GM18870 (cell line): Measurements from ENCODE around the gene CHST11.

Source experiments
- ATAC-seq: cut with Tn5 transposase; IDR thresholded peaks from one replicate; pipeline ENCODE4 v1.9.1; 2021; ENCODE audit warnings: moderate library complexity; ENCODE audit not compliant: unreplicated experiment

CHST11 gene

DNA sequence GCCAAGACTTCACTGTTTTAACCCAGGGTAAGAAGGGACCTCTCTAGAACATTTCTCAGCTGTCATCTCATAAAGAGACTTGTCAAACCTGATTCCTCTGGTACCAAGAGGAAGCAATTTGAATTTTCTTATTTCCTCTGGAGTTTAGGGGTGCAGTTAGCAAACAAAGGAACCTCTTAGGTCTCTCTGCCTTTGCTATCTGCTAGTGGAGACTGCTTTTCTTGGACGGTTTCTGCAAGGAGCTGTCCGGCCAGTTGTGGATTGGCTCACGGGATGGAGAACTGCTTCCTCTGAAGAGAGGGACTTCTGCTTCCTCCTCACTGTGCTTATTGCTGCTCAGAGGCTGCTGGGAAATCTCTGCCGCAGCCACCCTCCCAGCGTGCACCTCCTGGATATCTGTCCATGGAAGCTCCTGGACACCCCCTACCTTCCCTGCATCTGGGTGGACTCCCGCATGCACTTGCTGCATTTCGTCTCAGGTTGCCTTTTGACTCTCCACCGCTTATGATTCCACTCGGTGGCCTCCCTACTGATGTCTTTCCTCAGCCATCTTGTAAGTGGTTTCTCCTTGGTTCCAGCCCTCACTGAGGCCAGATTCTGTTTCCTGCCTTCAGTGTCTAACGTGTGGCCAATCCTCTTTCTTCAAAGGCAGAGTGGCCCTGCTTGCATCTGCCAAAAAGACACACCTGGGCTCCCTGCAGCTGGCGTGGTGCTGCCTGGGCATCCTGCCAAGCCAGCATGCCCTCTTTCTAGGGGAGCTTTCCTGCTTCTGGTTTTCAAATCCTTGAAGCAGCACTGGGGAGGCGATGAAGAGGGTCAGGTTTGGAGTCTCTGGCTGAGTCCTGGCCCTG, 187.3 kb downstream of the CHST11 start:
- no peak for ATAC-seq

- no peak for ATAC-seq
These were observed 192.0 kb downstream of the CHST11 start for GRCh38 chr12:104648756-104649155.

GRCh38 chr12:104649217-104649824, 192.6 kb downstream of the CHST11 start:
- ATAC-seq, result no peak

DNA sequence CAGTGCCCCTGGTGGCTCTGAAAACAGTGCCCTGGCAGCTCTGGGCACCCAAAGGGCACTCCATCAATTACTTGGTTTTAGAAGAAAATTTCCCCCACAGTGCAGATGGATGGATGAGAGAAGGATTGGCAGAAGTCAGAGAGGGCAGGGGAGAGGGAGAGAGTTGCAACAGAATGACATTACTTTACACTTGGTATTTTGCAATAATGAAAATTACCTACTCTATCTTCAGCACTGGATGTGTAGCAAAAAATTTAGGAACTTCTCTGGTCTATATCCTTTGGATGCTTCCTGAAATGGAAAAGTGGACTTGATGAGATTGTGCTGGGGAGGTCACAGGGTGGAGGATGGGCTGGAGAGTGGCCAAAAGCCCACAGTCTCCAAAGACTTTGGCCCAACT, 193.2 kb downstream of the CHST11 start:
- ATAC-seq, result no peak

DNA sequence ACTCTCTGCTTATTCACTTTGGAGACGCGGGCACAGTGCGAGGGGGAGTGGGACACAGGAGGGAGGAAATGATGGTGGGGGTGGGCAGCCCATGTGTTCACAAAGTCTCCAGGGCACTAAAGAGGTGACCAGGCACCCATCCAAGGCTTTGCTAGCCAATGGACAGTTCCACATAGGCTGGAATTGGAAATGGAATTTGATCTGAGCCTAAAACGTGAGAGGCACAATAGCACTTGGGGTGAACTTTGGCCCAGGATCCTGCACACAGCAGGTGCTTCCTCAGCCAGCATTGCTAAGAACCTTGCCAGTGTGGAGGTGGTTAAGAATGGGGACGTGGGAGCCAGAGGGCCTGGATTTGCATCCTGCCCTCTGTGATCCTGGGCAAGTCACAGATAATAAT, 193.8 kb downstream of the CHST11 start:
- ATAC-seq, result no peak

DNA sequence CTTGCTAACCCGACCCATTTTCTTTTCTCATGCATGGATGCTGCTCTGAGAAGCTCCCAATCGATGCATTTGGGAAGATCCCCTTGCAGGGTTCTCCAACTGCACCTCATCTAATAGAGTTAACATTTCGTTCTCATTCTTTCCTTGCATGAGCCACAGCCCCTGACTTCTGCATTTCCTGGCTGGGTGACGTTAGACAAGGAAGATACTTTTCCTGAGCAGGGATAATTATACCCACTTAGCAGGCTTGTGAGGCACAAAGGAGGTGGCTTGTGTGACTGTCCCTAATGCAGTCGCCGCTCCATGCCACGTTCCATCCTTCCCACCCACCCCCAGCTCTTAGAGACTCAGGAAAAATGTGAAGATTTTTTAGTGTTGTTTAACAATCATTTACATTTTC, 195.1 kb downstream of the CHST11 start:
- no peak for ATAC-seq

GRCh38 chr12:104652358-104652757, 195.6 kb downstream of the CHST11 start:
- no peak for ATAC-seq

DNA sequence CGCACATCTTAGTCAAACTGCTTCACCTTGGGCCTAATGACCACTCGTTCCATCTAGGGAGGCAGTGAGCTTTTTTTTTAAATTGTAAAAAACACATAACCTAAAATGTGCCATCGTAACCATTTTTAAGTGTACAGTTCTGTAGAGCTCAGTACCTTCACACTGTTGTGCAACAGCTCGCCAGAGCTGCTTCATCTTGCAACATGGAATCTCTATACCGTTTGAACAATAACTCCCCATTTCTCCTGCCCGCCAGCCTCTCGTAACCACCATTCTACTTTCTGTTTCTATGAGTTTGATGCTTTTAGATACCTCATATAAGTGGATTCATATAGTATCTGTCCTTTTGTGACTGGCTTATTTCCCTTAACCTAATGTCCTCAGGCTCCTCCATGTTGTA, 196.2 kb downstream of the CHST11 start:
- ATAC-seq, result no peak

DNA sequence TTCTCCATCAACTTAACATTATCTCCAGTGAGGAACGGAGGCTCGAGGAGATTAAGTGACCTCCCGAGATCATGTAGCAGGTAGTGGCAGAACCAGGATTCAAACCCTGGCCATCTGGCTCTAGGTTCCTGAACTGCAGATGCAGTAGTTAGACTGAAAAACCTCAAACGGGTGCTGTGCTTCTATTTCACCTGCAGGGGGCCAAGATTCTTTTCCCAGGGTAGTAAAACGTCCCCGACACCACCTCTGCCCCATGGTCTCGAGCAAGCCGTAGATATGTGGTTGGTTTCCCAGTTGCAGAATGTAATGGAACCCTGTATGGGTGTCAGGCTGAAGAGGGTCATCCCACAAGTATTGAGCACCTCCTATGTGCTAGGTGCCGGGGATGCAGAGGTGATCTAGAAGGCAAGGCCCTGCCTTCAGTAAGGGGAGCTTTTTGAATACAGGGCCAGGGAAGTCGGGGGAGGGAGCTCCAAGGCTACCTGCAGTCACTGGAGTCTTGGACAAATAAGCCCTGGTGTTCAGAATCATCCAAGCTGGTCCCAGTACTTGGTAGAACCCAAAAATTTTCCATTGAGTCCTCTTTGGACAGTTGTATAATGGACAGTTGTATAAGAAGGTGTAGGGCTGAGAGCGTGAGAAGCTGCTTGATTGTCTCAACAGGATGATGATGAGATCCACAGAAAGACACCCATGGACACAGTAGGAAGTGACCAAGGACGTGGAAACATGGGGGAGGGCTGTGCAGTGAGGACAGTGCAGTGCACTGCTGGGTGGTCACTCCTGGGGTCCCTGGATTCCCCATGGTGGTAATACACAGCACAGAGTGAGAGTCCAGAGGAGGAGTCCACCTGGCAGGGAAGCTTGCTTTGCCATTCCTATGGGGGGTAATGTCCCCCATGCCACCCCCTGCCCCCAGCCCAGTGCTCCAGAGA, 197.2 kb downstream of the CHST11 start:
- ATAC-seq, result no peak

GRCh38 chr12:104654665-104655609, 198.2 kb downstream of the CHST11 start:
- ATAC-seq, result no peak

DNA sequence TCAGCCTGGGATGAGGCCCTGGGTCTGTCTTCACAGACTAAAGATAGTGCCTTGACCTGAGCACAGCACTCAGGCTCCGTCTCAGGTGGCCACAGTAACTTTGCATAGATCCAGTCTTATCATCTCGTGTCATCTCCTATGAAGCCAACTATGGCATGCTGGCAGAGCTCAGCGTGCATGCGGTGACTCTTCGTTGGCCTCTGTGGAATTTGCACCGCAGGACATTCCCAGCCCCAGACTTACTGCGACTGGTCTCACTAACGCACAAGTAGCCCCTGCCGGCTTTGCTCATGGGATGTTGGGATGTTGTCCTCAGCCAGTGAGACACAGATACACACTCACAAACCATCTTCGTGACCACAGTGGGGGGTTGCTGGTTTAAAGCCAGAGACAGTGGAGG, 199.6 kb downstream of the CHST11 start:
- ATAC-seq, result no peak

GRCh38 chr12:104656921-104657320, 200.2 kb downstream of the CHST11 start:
- no peak for ATAC-seq

- no peak for ATAC-seq
These were observed 201.2 kb downstream of the CHST11 start for GRCh38 chr12:104657726-104658484.

GRCh38 chr12:104659058-104659457, 202.3 kb downstream of the CHST11 start:
- ATAC-seq, result no peak

DNA sequence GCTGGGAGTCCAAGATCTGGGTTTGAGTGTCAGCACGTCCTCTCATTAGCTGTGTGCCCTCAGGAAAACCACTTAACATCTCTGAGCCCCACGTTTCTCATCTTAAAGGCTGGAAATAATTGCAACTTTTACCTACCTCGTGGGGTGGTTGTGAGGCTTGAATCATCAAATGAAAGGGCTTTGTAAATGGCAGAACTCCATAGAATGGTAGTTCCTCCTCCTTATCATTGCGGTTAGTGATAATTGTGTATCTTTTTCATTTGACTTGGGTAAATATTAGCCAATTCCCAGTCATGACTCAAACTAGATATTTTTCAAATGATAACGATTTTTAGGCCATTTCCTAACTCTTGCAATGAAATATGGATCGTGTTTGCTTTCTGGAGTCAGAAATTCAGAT, 205.5 kb downstream of the CHST11 start:
- no peak for ATAC-seq

GRCh38 chr12:104662908-104663307, 206.2 kb downstream of the CHST11 start:
- ATAC-seq, result no peak

DNA sequence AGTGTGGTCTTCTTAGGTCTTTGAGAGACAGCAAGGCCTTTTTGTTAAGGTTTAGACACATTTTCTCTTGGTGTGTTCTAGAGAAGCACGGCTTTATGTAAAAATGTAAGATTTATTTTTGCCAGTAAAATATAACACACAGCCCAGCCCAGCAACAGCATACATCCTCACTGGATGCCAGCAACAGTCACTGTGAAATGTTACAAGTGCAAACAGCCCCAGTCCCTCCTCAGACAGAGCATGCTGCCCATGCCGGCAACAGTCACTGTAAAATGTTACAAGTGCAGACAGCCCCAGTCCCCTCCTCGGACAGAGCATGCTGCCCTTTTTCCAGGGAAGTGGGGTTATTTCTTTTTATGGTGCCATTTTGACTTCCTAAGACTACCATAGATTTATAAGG, 207.6 kb downstream of the CHST11 start:
- no peak for ATAC-seq

DNA sequence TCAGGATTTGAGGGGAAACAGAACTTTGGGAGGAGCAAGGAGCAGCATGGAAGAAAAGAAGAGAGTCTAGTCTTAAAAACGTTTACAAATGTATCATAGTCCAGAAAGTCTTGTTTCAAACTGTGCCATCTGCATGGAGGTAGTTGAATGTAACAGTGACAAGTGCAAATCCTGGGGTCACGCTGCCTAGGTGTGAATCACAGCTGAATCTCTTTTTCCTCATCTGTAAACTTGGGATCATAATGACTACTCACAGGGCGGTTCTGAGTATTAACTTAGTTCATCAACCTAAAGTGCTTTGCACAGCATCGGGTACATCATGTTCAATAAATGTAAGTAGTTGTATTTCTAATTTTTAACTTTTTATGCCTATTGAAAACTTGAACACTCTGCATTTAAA, 208.5 kb downstream of the CHST11 start:
- ATAC-seq, result no peak

GRCh38 chr12:104667139-104667538, 210.4 kb downstream of the CHST11 start:
- no peak for ATAC-seq

DNA sequence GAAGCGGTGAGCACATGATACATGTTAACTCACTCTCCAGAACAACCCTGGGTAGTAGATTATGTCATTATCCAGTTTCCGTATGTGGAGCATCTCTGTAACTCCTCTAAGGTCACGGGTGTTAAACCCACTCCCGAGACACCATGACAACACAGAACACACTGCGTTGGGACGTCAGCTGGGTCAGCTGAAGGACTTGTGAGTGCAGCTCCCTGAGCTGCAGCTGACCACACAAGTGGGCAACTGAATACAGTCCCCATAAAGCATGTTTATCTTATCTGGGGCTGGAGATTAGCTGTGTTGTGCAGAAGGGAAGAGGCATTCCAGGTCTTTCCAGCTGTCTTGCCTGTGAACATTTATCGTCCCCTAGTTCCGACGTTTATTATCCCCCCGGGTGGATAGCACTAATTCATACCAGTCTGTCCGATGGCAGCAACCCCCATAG, 211.5 kb downstream of the CHST11 start:
- ATAC-seq, result no peak
